ENCODE results near the gene GALNTL6. TPM values are rescaled to one million over a fixed set of nuclear protein-coding genes. Genes with fewer than 3 reads are reported as not detected.

GALNTL6 gene
- total and polyA plus RNA-seq, 2 of the 4 experiments (the other 2 are of a cell fraction), result under 0.01 TPM; not detected in 1

DNA sequence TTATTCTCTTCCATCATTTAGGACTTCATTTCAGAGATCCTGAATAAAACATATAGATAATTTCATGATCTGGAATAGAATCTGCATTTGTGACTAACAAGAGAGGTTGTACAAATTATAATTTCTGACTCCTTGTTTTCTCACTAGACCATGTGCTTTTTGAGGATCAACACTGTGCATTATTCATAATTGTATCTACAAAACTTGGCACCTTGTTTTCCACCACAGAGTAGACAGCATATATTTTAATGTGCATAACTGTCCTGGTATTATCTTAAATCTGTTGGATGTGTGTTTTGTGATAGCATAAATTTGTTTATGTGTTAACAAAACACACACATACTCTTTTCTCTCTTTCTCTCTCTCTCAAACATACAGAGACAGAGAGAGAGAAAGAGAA is 840.5 kb downstream of the GALNTL6 start:
- Histone ChIP-seq H2AK9ac (replicated peaks; ENCODE audit: low read depth, low read length, poor library complexity) (no peak overlapping the region), H3K18ac (ENCODE audit: low read depth, low read length) (no peak overlapping the region), H2AK5ac (ENCODE audit: low read depth, low read length) (no peak overlapping the region), H3K4me2 (ENCODE audit: low read depth, low read length) (no peak overlapping the region), H2AFZ (replicated peaks; ENCODE audit: low read length, poor library complexity) (no peak overlapping the region), H2BK120ac (ENCODE audit: low read depth, low read length) (no peak overlapping the region), H2BK20ac (ENCODE audit: low read depth, low read length) (no peak overlapping the region), H2BK15ac (ENCODE audit: low read depth, low read length) (no peak overlapping the region), H4K5ac (ENCODE audit: low read depth, low read length) (no peak overlapping the region), H3K14ac (replicated peaks; ENCODE audit: low read depth, low read length) (no peak overlapping the region), H3K9ac (ENCODE audit: low read depth, low read length) (no peak overlapping the region), H2BK5ac (ENCODE audit: low read depth, low read length, poor library complexity, severe bottlenecking) (no peak overlapping the region), H3K23ac (ENCODE audit: low read depth, low read length) (no peak overlapping the region), H3K9me3 (ENCODE audit: control insufficient read depth, insufficient read depth, low read length) (peaks cover 2% of the 10 kb centered on the region; the same call in 1 of the 2 replicates), H3K27ac (ENCODE audit: insufficient read depth, low read length) (no peak overlapping the region), H3K4ac (ENCODE audit: low read depth, low read length) (no peak overlapping the region), H4K8ac (ENCODE audit: low read depth in 2 of 2, low read length in 2 of 2) (no peak overlapping the region), H3K9me1 (ENCODE audit: insufficient read depth, low read length) (no peaks in the 10 kb centered on the region), H3K27me3 (ENCODE audit: control insufficient read depth, insufficient read depth, low read length) (no peaks in the 10 kb centered on the region), H3K79me1 (ENCODE audit: low read depth in 1 of 2, low read length in 2 of 2) (no peaks in the 10 kb centered on the region), H3K36me3 (ENCODE audit: control insufficient read depth, insufficient read depth, low read length) (no peaks in the 10 kb centered on the region), H3K4me1 (ENCODE audit: control insufficient read depth, insufficient read depth, low read length) (no peaks in the 10 kb centered on the region), H3K56ac (ENCODE audit: extremely low read depth, insufficient read depth, low read length) (no peak overlapping the region), H3K4me3 (ENCODE audit: insufficient read depth, low read depth, low read length) (no peak overlapping the region), H4K20me1 (ENCODE audit: insufficient read depth, low read length) (no peaks in the 10 kb centered on the region), H4K91ac (ENCODE audit: insufficient read depth, low read depth, low read length) (no peak overlapping the region)
- ChIA-PET CTCF (no interaction called here), POLR2A (ENCODE audit: unreplicated experiment) (no interaction called here)
- in situ Hi-C loops (cut with MboI; ENCODE audit: low sequenced_read_pairs) (no loop called here), intact Hi-C loops (cut with micrococcal nuclease) (no loop called here), dilution Hi-C loops (cut with HindIII; ENCODE audit: low sequenced_read_pairs, unreplicated experiment) (no loop called here)
- DNase-seq (no peak), ATAC-seq (ENCODE audit: low read depth) (no peak)
- TF ChIP-seq RAD21 (IDR thresholded peaks at IDR 0.05; ENCODE audit: low read length) (no peak), FOS (IDR thresholded peaks at IDR 0.05; ENCODE audit: low read depth, low read length) (no peak), RFX5 (IDR thresholded peaks at IDR 0.05; ENCODE audit: low read depth, low read length) (no peak), CEBPB (IDR thresholded peaks at IDR 0.05; ENCODE audit: low read depth, low read length) (no peak), BHLHE40 (IDR thresholded peaks at IDR 0.05; ENCODE audit: low read depth, low read length) (no peak), SMC3 (IDR thresholded peaks at IDR 0.05; ENCODE audit: low read depth, low read length) (no peak), MAFK (IDR thresholded peaks at IDR 0.05; ENCODE audit: low read depth, low read length) (no peak), CHD1 (IDR thresholded peaks at IDR 0.05; ENCODE audit: low read depth, low read length) (no peak), MXI1 (IDR thresholded peaks at IDR 0.05; ENCODE audit: borderline replicate concordance, low read depth, low read length) (no peak), MAZ (IDR thresholded peaks at IDR 0.05; ENCODE audit: borderline replicate concordance, low read depth, low read length) (no peak), NFE2L2 (IDR thresholded peaks at IDR 0.05; ENCODE audit: low read depth, low read length) (no peak), POLR2A (IDR thresholded peaks at IDR 0.05; ENCODE audit: low read depth, low read length) (no peak), RCOR1 (IDR thresholded peaks at IDR 0.05; ENCODE audit: insufficient replicate concordance, low read length) (no peak)
- TF ChIP-seq, protein P1, sequence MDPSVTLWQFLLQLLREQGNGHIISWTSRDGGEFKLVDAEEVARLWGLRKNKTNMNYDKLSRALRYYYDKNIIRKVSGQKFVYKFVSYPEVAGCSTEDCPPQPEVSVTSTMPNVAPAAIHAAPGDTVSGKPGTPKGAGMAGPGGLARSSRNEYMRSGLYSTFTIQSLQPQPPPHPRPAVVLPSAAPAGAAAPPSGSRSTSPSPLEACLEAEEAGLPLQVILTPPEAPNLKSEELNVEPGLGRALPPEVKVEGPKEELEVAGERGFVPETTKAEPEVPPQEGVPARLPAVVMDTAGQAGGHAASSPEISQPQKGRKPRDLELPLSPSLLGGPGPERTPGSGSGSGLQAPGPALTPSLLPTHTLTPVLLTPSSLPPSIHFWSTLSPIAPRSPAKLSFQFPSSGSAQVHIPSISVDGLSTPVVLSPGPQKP (IDR thresholded peaks at IDR 0.05; ENCODE audit: borderline replicate concordance, low read depth, low read length), result no peak
- TF ChIP-seq, protein P2, sequence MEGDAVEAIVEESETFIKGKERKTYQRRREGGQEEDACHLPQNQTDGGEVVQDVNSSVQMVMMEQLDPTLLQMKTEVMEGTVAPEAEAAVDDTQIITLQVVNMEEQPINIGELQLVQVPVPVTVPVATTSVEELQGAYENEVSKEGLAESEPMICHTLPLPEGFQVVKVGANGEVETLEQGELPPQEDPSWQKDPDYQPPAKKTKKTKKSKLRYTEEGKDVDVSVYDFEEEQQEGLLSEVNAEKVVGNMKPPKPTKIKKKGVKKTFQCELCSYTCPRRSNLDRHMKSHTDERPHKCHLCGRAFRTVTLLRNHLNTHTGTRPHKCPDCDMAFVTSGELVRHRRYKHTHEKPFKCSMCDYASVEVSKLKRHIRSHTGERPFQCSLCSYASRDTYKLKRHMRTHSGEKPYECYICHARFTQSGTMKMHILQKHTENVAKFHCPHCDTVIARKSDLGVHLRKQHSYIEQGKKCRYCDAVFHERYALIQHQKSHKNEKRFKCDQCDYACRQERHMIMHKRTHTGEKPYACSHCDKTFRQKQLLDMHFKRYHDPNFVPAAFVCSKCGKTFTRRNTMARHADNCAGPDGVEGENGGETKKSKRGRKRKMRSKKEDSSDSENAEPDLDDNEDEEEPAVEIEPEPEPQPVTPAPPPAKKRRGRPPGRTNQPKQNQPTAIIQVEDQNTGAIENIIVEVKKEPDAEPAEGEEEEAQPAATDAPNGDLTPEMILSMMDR (conservative IDR thresholded peaks at IDR 0.05; ENCODE audit: low read depth, low read length), result no peak
- TF ChIP-seq, protein P3, sequence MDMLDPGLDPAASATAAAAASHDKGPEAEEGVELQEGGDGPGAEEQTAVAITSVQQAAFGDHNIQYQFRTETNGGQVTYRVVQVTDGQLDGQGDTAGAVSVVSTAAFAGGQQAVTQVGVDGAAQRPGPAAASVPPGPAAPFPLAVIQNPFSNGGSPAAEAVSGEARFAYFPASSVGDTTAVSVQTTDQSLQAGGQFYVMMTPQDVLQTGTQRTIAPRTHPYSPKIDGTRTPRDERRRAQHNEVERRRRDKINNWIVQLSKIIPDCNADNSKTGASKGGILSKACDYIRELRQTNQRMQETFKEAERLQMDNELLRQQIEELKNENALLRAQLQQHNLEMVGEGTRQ (IDR thresholded peaks at IDR 0.05; ENCODE audit: low read depth, low read length), result no peak
- BruUV-seq (replicated peaks), result no TSS peak
